Inflammatory macrophage treated with lipopolysaccharide for 1 hour (primary cell): ENCODE results near the gene RAPSN.

Experiments used
- DNase-seq, 2 donors: peaks; one replicate each; pipeline ENCODE4 v3.0.0-alpha.2; 2020 to 2022

RAPSN gene

DNA sequence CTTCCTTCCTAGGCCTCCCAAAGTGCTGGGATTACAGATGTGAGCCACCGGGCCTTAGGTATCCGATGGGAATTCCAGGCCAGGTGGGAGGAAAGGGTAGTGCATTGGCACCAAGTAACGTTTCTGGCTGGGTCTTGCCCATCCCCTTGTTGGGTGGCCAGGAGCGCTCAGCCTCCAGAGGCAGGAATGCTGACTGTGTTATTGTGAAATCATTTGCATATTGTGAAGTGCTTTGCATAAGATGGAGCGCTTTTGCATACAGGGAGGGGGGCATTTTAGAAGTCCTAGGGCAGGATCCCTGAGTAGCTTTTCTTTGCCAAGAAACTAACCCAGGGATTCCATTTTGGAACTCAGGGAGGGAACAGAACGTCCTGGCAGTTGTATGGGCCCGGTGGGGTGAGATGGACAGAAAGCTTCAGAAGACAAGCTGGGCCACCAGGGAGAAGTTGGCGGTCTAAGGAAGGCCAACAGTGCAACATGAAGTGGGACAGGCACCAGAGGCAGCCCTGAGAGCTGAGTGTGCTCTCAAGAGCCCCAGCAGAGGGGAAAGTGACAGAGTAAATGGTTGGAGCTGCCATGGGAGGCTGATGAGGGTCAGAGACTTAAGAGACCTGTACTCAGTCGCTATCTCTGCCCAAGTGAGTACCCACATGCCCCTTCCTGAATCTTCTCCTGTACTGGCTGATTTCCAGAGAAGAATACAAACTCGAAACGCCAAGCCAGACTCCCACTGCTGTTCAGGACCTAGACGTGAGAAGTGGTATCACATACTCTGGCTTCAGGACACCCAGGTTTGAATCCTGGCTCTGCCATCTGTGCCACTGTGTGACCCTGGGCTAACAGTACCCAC lies 41.8 kb downstream of the RAPSN start:
- DNase-seq, result peak; percentile 89 to 92

DNA sequence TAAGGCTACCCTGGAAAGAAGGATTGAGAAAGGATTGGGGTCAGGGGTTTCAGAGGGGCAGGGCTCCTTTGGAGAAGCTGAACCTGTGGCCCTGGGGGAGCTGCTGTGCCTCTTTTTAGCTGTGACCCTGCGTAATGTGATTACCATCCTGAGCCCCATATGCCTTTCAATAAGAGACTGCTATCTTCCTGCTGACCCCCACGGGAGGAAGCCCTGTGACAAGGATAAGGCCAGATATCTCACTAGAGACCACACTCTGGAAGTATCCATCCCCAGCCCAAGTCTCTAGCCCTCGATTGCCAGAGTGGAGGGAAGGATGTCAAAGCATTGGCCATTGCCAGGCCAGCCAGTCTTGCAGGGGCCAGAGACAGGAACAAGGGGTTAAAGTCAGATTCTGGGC lies 45.4 kb downstream of the RAPSN start:
- DNase-seq, result no peak

- no peak for DNase-seq
Observed at GRCh38 chr11:47403135-47403534, 45.8 kb downstream of the RAPSN start.

- DNase-seq, result peak; percentile 17 to 27
Observed at GRCh38 chr11:47400768-47401279, 48.1 kb downstream of the RAPSN start.

DNA sequence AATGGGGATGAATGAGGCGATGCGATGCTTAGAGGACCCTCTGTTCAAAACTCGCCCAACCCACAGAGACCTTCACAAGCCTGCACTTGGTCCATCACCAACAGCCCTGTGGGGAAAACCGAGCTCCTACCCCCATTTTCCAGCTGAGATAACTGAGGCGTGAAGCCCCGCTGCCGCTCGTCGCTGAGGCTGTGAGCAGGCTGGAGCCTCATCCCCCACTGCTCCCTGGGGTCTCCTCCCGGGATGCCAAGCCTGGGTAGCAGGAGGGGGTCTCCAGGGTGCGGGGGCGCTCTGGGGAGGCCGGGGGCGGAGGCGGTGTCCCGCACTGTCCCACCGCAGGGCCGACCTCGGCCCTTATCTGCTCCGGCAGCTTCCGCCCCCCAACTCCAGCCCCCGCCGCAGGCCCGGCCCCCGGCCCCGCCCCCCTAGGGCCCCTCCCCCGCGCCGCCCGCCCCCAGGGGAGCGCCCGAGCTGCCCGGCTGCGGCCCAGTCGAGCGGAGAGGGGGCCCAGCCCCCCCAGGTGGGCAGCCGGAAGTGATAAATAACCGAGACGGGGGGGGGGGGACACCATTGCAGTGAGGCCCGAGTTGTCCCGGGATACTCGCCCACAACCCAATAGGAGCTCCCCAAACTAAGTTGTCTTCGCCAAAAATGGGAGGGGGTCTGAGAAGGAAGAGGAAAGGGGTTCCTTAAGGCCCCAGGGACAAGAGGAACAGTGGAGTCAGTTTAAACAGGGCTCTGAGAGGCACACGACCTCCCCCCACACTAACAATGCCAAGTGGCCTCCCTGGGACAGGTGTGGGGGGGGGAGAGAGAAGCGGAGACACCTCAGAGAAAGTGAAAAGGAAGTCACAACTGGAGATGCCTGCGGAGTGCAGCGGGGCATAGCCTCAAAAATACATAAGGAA lies 48.8 kb downstream of the RAPSN start:
- DNase-seq, result no peak

DNA sequence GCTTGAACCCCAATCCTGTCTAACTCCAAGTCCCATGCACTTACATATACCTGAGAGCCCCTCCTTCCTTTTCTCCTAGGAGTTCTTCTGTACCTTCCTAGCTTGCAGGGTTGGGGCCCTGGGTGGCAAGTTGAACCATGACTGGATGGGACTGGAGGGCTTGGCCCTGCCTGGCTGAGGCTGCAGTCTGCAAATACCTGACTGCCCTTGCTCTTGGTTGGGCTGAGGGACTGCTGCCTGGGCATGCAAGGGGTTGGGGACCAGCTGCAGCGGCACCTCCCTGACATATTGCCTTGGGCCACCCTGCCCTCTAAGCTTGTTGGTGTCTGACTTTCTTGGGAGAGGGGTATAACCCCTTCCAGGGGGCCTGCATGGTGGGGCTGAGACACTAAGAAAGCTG lies 50.4 kb downstream of the RAPSN start:
- no peak for DNase-seq

- DNase-seq, result no peak
Observed at GRCh38 chr11:47398011-47398410, 50.9 kb downstream of the RAPSN start.

DNA sequence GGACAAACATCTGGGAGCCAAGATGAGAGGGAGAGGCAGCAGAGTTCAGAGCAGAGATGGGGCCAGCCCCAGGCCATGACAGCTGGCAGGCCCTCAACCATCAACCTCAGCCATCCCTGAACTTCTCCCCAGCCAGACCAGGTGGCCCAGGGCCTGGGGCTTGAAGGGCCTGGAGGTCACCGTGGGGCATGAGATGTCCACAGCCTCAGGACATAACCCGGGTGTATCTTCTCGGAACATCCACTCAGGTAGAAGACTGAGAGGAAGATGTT lies 53.0 kb downstream of the RAPSN start:
- no peak for DNase-seq

DNA sequence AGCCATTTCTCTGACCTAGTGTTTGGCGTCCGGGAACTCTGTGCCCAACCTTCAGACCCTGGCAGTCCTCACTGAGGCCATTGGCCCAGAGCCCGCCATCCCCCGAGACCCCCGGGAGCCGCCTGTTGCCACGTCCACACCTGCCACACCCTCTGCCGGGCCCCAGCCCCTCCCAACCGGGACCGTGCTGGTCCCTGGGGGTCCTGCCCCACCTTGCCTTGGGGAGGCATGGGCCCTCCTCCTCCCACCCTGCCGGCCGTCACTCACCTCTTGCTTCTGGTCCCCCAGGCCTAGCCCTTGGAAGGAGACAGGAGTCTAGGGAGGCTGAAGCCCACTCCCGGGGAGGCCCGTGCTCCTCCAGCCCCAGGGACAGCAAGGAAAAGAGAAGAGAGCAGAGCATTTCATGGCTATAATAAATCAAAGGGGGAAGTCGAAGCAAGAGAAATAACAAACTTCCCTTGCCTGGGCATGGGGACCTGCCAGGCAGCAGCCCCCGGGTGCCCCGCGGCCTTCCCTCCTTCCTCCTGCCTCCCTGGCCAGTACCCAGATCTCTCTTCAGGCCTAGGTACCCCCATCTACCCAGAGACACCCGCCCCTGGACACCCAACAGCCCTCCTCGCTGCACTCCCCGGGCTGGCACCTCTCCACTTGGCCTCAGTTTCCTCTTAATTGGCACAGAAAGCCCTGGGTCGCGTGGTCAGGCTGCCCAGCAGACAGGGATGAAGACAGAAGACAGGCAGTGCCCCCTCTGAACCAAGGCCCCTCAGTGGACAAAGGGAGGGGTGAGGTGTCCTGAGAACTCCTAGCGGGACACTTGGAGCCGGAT lies 53.5 kb downstream of the RAPSN start:
- DNase-seq, result peak; percentile 35 to 39

DNA sequence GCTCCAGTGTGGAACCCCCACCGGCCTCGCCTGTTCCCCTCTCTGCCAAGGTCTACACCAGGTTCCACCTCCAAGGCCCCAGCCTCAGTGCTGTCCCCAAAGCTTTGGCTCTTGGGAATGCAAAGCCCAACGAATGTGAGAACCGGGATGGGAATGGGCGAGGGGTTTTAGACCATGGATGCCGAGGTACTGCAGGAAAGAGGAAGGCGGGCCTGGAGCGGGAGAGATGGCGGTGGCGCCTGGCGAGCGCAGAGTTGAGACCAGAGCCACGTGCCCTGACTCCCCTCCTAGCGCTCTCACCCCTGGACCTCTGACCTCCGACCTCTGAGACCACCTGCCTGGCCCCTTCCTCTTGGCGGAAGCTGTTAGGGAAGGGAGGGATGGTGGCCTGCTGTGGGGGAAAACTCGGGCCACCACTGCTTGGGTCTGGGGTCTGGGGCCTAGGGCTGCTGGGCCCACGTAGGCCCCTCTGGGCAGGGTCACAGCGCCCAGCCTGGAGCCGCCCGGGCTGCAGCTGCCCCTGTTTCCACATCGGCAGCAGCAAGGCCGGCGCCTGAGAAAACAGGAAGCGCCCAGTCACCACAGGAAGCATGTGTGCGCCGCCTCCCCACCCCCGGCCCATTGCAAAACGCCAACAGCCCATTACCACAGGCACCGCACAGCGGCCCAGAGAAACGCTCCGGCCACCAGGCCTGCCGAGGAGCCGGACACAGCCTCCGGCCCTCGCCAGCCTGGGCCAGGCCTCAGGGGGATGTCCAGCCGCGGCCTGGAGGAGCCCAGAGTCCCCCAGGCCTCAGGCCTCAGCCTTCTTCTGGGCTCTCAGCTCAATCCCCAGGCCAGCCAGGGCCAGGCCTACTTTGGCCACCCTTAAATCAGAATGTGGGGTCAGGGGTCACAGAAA lies 54.4 kb downstream of the RAPSN start:
- DNase-seq, result peak; percentile 89 to 94

DNA sequence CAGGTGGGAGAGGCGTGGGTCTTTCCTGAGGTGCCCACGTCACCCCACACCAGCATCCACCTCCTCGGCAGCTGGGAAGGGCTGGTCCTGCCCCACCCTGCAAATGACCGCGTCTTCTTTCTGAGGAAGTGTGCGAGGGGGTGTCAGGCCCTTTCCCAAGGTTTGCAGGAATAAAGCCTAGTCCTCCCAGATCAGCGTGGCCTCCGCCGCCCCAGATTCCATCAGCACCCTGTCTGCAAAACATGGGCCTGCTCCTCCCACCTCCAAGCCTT lies 55.0 kb downstream of the RAPSN start:
- peak; percentile 39 to 85 for DNase-seq

DNA sequence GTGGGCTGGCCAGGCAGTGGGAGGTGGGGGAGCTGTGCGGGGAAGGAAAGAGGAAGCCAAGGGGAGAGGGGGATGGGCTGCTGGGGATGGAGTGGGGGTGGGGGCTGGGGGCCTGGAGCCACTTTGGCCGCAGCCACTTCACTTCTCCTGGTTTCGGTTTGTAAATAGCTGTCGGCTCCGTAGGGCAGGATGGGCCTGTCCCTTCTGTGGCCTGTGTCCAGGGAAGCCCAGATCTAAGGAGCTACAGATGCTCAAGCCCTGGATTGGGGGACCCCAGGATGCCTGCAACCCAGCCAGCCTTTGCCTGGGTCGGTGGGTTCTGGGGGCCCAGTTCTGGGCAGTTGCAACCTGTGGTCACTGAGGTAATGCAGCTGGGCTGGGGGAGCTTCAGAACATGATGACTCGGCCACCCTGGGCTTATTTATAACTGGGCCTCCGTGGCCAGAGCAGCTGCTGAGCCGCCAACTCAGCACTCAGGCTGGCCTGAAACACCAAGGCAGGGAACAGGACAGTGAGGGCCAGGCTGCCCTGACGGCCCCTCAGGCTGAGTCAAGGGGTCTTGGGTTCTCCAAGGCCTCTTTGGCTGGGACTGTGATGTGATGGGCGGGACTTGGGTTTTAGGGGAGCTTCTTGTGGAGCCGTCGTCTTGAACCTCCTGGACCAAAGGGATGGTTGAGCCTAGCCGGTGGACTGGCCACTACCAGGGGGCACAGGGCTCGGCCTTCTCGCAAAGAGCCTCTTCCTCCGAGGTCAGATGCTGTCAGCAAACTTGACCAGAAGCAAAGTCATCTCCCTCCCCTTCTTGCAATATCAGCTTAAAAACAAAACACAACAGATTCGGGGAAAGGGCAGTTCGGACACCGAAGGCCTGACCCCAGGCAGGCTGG lies 55.5 kb downstream of the RAPSN start:
- peak; percentile 39 to 58 for DNase-seq

DNA sequence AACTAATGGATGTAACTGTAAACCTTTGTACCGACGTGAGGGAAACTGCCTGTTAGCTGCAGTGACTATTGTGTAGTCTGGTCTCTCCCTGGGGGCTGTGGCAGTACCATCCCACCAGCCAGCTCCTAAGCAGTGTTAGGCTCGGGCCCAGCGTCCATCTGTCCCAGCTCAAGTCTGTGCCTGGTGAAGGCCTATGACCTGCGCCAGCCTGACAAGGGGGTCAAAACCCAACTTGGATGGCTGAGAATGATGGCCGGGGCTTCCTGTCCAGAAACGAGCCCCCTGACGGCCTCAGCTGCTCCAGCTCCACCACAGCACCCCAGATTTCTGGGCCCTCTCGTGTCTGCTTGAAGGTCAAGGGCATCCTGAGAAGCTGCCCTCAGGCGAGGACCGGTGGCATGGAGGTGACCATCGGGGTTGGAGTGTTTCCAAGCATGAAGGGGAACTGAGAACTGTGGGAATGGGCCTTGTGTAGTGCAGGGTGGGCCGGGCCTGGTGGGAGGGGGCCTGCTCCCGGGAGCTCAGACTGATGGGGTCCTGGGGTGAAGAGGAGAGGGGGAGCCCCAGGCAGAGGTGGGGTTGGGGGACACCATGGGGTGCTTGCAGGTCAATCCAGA lies 56.3 kb downstream of the RAPSN start:
- peak in 1 of 2 donors; percentile 15 for DNase-seq

GRCh38 chr11:47391711-47392432 lies 57.1 kb downstream of the RAPSN start:
- DNase-seq, result no peak

GRCh38 chr11:47391077-47391583 lies 57.8 kb downstream of the RAPSN start:
- peak; percentile 94 to 97 for DNase-seq

GRCh38 chr11:47390422-47390760 lies 58.5 kb downstream of the RAPSN start:
- DNase-seq, result no peak

DNA sequence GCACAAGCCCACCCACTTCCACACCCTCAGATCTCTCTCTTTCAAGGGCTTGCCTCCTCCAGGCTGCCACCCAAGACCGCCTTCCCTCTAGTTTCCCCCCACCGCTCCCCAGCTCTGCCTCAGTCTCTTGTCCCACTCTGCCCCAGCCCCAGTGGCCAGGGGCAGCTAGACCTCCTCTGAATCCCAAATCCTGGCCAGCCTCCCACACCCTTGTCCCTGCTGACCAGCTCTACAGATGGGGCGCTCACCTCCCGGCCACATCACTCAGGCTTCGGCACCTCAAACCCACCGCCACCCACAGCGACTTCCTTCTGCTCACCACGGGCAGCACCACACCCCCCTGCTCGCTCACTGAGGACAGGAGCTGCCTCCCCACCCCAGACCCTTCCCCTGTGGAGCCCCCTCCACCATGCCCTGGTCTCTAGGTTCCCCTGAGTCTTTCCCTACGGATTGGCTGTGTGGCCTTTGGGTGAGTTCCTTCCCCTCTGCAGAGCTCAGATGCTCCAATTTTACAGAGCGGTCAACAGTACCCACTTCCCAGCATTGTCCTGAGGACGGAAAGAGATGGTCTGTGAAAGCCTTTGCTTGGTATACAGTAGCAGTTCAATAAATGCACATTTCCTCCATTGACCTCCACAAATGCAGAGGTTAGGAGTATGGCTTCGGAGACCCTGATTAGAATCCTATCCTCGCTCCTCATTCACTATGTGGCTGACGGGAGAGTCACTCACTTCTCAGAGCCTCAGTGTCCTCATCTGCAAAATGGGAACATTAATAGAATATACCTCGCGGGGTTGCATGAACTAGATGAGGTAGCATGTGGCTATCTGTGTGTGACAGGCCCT lies 59.1 kb downstream of the RAPSN start:
- no peak for DNase-seq

DNA sequence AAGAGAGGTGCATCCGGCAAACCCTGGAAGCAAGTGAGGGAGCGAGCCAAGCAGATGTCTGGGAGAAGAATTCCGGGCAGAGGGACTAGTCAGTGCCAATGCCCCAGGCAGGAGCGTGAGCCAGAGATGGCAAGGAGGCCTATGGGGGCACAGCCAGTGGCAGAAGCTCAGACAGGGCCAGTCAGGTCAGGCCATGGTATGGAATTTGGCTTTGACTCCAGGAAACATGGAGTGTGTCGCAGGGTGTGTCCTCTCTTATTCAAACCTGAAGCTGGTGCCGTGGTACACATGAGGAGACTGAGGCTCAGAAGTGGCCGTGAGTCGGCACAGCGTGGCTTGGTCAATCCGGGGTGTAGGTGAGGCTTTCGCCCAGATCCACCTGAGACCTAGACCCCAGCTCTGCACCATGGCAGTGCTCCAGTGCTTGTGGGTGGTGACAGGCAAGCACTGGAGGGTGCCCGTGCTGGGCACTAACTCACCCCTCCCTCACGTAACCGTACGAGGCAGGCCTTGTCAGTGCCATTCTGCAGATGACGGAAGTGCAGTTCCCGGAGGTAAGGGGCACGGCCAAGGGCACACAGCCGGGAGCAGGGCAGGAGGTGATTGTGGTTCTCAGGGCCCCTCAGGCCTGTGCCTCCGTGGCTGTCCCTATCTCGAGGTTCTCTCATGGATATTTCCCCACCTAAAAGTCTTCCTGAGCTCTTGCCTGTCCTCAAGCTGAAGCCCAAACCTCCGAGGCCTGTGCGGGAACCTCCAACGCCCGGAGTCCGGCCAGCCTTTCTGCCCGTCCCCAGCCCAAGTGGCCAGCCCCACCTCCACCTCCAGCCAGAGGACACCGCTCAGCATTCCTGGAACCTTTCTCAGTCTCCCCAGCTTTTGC lies 60.0 kb downstream of the RAPSN start:
- no peak for DNase-seq
